Activated CD4-positive, alpha-beta T cell treated with anti-CD3 and anti-CD28 coated beads for 36 hours (primary cell): ENCODE results near the gene ADM2. TPM values are rescaled to one million over a fixed set of nuclear protein-coding genes. Genes with fewer than 3 reads are reported as not detected.

ENCODE experiments used
- ATAC-seq: fragments of 200-7000 bp; cut with Tn5 transposase; one replicate; pipeline ENCODE4 v1.10.0; 2021; ENCODE audit warnings: mild to moderate bottlenecking, moderate library complexity
- CTCF ChIA-PET: fragments of 350-600 bp; sonication (Branson Sonifier 250); formaldehyde crosslinking; loops from one replicate; lab custom pipeline; 2021; ENCODE audit warnings: antibody characterized with exemption; lab: Charles Lee
- POLR2A ChIA-PET: fragments of 350-600 bp; sonication (Branson Sonifier 250); formaldehyde crosslinking; loops from one replicate; lab custom pipeline; 2021; ENCODE audit warnings: antibody characterized with exemption, inconsistent platforms; lab: Charles Lee
- DNase-seq: peaks from one replicate; pipeline ENCODE4 v3.0.0-alpha.2; 2020
- H3K27ac Mint-ChIP-seq: one replicate; pipeline ENCODE4 v1.8.0; 2021; ENCODE audit warnings: mixed read lengths
- H3K27me3 Mint-ChIP-seq: one replicate; pipeline ENCODE4 v1.8.0; 2021; ENCODE audit warnings: mixed read lengths
- H3K36me3 Mint-ChIP-seq: one replicate; pipeline ENCODE4 v1.8.0; 2021; ENCODE audit warnings: low read depth, mixed read lengths
- H3K4me1 Mint-ChIP-seq: one replicate; pipeline ENCODE4 v1.8.0; 2021; ENCODE audit warnings: mixed read lengths
- H3K4me3 Mint-ChIP-seq: one replicate; pipeline ENCODE4 v1.8.0; 2021; ENCODE audit warnings: mild to moderate bottlenecking, moderate library complexity, mixed read lengths
- H3K9me3 Mint-ChIP-seq: one replicate; pipeline ENCODE4 v1.8.0; 2021; ENCODE audit warnings: low read depth, mixed read lengths
- intact Hi-C, 2 experiments: fragments of 100-400 bp; cut with DNase I in 1 of 2; cut with micrococcal nuclease in 1 of 2; formaldehyde crosslinking; loops; one replicate each; pipeline versions ENCODE4 v1.14.2 to v1.15.1; 2022 to 2024; cut with DNase I, micrococcal nuclease
- total RNA-seq, 2 experiments: library from RNA; stranded (reverse); gene quantifications; one replicate each; pipeline ENCODE4 v1.2.3, GENCODE V29; 2021

The ADM2 gene
- total RNA-seq, 2 experiments from 2014 or later: 7.5 to 7.9 TPM

DNA sequence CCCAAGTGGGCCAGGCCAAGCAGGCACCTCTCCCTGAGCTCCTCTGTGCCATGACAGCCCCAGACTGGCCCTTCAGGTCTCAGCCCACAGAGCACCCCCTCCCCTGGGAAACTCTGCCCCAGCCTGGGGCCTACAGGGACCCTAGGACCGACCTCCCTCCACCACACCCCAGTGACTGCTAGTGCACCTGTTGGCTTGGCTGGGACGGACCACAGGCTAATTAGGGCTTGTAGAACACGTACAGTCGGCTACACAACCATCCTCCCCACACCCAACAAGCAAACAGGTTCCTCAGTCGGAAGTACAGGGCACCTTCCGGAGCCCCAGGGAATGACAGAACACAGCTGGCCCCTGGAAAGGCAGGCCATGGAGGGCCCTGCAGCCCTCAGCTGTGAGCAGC, 10.9 kb upstream of the ADM2 start:
- peak overlapping the region; percentile 95 for H3K27ac Mint-ChIP-seq
- no peaks in the 10 kb centered on the region for H3K27me3 Mint-ChIP-seq
- peak overlapping the region; percentile 59 for H3K4me3 Mint-ChIP-seq
- DNase-seq: no peak
- no peaks in the 10 kb centered on the region for H3K9me3 Mint-ChIP-seq
- ChIA-PET POLR2A (interaction anchor here (0.6 to 1.6 kb wide), 6 partner anchors 37 to 290 kb away, joined by 3 to 10 read pairs (median 4); partner anchors contain the start of genes LMF2, NCAPH2 and SCO2), CTCF (interaction anchor here (1.0 to 3.4 kb wide), 4 partner anchors 20 to 55 kb away, joined by 3 to 14 read pairs (median 3); partner anchors contain the start of gene SCO2)
- H3K4me1 Mint-ChIP-seq: peaks cover 54% of the 10 kb centered on the region
- H3K36me3 Mint-ChIP-seq: peaks cover 17% of the 10 kb centered on the region
- ATAC-seq: no peak
- intact Hi-C loops: loop anchor here (1.0 to 5.0 kb wide), 6 partner anchors 11 to 283 kb away; partner anchors contain the start of genes ADM2 (in 1 of the 2), LMF2 (in 1 of the 2), NCAPH2 (in 1 of the 2) and TRABD (in 1 of the 2)

DNA sequence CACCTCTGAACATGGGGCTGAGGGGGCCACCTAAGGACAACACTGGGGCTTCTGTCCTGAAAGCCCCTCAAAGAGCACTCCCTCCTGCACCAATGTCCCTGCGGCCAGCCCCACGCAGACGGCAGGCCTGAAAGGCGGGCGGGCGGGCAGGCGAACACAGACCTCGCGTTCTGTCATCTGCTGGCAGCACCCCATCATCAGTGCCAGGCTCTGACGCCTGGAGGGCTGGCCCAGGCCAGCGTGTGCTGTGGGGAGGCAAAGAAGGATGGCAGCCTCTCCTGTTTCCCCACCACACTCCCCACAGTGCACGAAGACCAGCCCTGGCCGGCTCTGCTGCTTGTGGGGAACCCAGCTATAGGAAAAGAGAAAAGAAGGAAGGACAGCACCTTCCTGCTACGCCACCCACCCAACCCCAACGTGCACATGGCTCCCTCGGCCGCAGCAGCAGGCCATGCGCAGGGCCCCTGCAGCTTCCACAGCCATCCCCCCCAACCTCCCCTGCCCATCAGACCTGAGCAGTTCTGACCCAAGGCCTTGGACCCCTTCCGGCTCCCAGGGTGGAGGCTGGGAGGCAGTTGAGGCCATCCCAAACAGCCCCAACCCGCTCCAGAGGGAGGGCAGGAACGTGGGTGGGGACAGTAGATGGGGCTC, 10.0 kb upstream of the ADM2 start:
- no peak for DNase-seq
- ChIA-PET POLR2A (no interaction called here), CTCF (interaction anchor here (0.8 to 3.4 kb wide), 2 partner anchors 54 to 150 kb away, joined by 3 to 14 read pairs; partner anchors contain the start of gene SCO2)
- intact Hi-C loops: loop anchor here (2.0 to 5.0 kb wide), 2 partner anchors 37 to 284 kb away; partner anchors contain the start of genes NCAPH2 (in 1 of the 2) and TRABD (in 1 of the 2)
- Mint-ChIP-seq H3K9me3 (no peaks in the 10 kb centered on the region), H3K27me3 (no peaks in the 10 kb centered on the region), H3K4me1 (peaks cover 55% of the 10 kb centered on the region), H3K4me3 (peak overlapping the region; percentile 59), H3K36me3 (peaks cover 11% of the 10 kb centered on the region), H3K27ac (peak overlapping the region; percentile 95)
- no peak for ATAC-seq

DNA sequence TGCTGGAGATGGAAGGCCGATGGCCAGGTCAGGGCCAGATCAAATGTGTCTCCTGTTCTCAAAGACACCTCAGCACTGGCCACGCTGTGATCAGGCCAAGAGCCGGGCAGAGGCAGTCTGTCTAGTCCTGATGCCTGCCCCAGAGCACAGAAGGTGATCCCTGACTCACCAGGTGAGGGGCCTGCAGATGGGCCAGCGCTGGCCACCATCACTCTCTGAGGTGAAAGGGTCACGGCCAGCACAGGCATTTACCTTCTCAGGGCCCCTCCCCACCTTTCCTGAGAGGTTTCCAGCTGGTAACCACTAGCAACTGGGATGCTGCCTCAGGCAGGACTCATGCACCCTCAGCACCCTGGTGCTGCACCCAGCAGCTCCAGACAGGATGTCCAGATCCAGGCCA, 9.4 kb upstream of the ADM2 start:
- peaks cover 55% of the 10 kb centered on the region for H3K4me1 Mint-ChIP-seq
- DNase-seq (no peak), ATAC-seq (no peak)
- H3K27ac Mint-ChIP-seq: peak overlapping the region; percentile 95
- H3K27me3 Mint-ChIP-seq: no peaks in the 10 kb centered on the region
- peaks cover 5% of the 10 kb centered on the region for H3K36me3 Mint-ChIP-seq
- intact Hi-C loops: loop anchor here (2.0 to 5.0 kb wide), 2 partner anchors 37 to 285 kb away; partner anchors contain the start of genes NCAPH2 (in 1 of the 2) and TRABD (in 1 of the 2)
- ChIA-PET CTCF (interaction anchor here (0.6 to 3.4 kb wide), 6 partner anchors 19 to 323 kb away, joined by 3 to 14 read pairs (median 4); partner anchors contain the start of gene SCO2), POLR2A (no interaction called here)
- no peak overlapping the region for H3K4me3 Mint-ChIP-seq
- H3K9me3 Mint-ChIP-seq: no peaks in the 10 kb centered on the region

DNA sequence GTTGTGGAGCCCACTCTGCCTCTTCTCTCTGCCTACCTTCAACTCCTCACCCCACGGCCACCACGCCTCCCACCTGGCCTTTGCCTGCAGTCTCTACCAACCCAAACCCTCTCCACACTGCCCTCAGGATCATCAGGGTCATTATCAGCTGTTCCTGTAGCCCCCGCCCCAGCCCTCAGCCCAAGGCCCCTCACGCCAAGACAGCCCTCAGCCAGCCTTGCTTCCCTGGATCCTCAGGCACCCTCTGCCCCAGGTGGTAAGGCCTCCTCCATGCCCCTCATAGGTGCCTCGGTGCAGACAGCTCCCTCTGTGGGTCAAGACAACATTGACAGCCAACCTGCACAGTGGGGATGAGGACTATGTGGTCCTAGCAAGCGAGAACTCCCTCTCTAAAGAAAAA, 8.3 kb upstream of the ADM2 start:
- intact Hi-C loops: loop anchor here in 1 of 2 experiments (5.0 kb wide), 1 partner anchor 286 kb away; the partner anchor contains the start of gene TRABD
- Mint-ChIP-seq H3K27me3 (no peaks in the 10 kb centered on the region), H3K36me3 (peaks cover 4% of the 10 kb centered on the region), H3K27ac (peak overlapping the region; percentile 83), H3K9me3 (no peaks in the 10 kb centered on the region), H3K4me1 (peaks cover 55% of the 10 kb centered on the region), H3K4me3 (peak overlapping the region; percentile 89)
- ChIA-PET CTCF (interaction anchor here (0.9 to 1.7 kb wide), 6 partner anchors 20 to 53 kb away, joined by 3 to 6 read pairs (median 4); partner anchors contain the start of gene SCO2), POLR2A (interaction anchor here (0.7 kb wide), 1 partner anchor 53 kb away, joined by 3 read pairs; no protein-coding TSS in a partner anchor)
- DNase-seq (peak; percentile 70), ATAC-seq (peak; percentile 18)

DNA sequence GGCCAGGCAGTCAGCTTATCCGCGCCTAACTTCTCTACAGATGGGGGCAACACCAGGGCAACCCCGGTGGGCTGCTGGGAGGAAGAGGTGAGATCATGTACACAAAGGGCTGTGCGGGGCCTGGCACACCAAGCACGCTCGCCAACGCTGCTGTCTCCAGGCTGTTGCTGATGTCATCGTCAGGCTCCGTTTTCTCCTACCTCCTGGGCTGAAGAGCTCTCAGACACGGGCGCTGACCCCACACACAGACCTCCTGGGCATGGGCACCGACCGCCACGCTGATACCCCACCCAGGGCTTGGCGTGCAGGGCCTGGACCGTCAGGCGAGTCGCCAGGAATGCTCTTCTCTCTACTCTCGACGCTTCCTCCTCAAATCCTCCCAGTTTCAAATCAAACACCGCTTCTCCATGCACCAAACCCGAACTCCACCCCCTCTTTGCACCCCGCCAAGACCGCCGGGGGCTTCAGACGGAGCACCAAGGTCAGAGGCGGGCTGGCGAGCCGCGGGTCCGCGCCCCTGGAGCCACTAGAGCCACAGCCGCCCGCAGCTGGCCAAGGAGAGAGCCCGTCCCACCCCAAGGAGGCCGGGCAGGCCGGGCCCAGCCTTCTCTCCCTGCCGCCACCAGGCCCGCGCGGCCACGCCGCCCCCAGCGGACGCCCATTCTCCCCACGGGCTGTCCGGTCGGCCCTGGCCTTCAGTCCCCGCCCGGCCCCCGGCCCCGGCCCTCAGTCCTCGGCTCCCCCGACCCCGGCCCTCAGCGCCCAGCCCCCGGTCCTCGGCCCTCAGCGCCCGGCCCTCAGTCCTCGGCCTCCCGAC, 7.3 kb upstream of the ADM2 start:
- Mint-ChIP-seq H3K36me3 (peaks cover 2% of the 10 kb centered on the region), H3K27me3 (no peaks in the 10 kb centered on the region), H3K27ac (peak overlapping the region; percentile 83), H3K4me1 (peaks cover 48% of the 10 kb centered on the region), H3K4me3 (peak overlapping the region; percentile 89), H3K9me3 (no peaks in the 10 kb centered on the region)
- intact Hi-C loops: loop anchor here in 1 of 2 experiments (2.0 to 5.0 kb wide), 4 partner anchors 131 to 287 kb away; partner anchors contain the start of genes MAPK11, PPP6R2, TRABD and TUBGCP6
- DNase-seq: peak; percentile 75
- ChIA-PET CTCF (interaction anchor here (0.9 to 1.7 kb wide), 3 partner anchors 24 to 233 kb away, joined by 3 to 5 read pairs (median 4); partner anchors contain the start of gene SCO2), POLR2A (interaction anchor here (0.7 kb wide), 1 partner anchor 52 kb away, joined by 3 read pairs; no protein-coding TSS in a partner anchor)
- peak; percentile 9 for ATAC-seq

DNA sequence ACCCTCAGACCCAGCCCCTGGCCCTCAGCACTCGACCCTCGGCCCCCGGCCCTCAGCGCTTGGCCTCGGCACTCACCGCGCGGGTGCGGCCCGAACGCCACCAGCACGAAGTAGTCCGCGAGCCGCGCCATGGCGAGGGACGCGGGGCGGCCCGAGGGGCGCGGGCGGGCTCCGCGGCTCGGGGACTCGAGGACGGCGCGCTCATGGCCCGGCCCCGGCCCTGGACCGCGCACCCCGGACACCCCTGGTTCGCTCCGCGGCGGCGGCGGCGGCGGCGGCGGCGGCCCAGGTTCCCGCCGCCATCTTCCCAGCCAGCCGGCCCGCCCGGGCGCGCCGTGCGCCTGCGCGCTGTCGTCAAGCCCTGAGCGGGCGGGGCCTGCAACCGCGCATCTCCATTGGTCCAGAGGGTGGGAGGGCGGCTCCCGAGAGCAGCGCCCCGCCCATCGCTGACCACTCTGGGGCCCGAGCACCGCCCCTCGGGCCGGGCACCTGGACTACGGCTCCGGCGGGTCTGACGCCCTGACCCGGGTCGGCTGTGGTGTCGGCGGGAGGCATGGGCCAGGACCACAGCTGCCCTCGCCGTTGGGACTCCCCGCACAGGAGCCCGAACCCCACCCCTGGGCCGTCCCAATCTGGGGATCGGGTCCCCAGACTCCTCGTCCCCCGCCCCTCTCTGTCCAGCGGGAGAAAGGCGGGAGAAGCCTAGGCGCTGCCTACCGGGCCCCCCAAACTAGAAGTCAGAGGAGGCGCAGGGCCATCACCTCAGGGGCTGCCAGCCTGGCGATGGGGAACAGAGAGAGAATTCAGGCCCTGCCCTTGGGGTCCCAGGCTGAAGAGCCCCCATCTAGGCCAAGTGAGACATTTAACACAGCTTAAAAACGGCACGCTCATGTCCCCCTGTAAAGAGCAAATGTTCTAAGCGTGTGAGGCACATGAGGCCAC, 6.4 kb upstream of the ADM2 start, which contains the start of gene SBF1:
SBF1 (minus strand) TSS at position 326 of the 942 bp plus-strand sequence; CDS start at position 131, 195 bp downstream.
- ChIA-PET POLR2A (no interaction called here), CTCF (no interaction called here)
- intact Hi-C loops: loop anchor here in 1 of 2 experiments (1.0 to 5.0 kb wide), 8 partner anchors 32 to 288 kb away; partner anchors contain the start of genes CHKB, LMF2, MAPK11 and PPP6R2
- Mint-ChIP-seq H3K27me3 (peaks cover 3% of the 10 kb centered on the region), H3K36me3 (peaks cover 2% of the 10 kb centered on the region), H3K4me3 (peak within 1 kb of the TSS; percentile 89), H3K27ac (peak within 1 kb of the TSS; percentile 83), H3K9me3 (no peaks in the 10 kb centered on the region), H3K4me1 (peaks cover 42% of the 10 kb centered on the region)
- DNase-seq (peak; percentile 95), ATAC-seq (peak; percentile 78)

DNA sequence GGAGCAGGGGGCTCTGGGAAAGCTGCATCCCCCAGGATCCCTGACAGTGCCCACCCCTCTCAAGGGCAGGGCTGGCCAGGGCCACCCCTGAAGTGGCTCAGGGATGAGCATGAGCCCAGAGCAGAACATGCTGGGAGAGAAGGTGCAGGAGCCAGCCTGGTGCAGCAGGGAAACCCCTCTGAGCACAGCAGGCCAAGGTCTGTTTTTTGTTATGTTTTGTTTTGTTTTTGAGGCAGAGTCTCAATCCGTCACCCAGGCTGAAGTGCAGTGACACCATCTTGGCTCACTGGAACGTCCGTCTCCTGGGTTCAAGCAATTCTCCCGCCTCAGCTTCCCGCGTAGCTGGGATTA, 5.7 kb upstream of the ADM2 start:
- peak overlapping the region; percentile 51 for H3K27ac Mint-ChIP-seq
- H3K9me3 Mint-ChIP-seq: no peaks in the 10 kb centered on the region
- CTCF ChIA-PET: no interaction called here
- H3K4me1 Mint-ChIP-seq: peaks cover 35% of the 10 kb centered on the region
- H3K36me3 Mint-ChIP-seq: peaks cover 2% of the 10 kb centered on the region
- intact Hi-C loops: loop anchor here in 1 of 2 experiments (1.0 to 2.0 kb wide), 7 partner anchors 32 to 231 kb away; partner anchors contain the start of genes CHKB, LMF2, MAPK11 and PPP6R2
- no peak for DNase-seq
- POLR2A ChIA-PET: no interaction called here
- H3K27me3 Mint-ChIP-seq: peaks cover 8% of the 10 kb centered on the region
- ATAC-seq: no peak
- peak overlapping the region; percentile 48 for H3K4me3 Mint-ChIP-seq

DNA sequence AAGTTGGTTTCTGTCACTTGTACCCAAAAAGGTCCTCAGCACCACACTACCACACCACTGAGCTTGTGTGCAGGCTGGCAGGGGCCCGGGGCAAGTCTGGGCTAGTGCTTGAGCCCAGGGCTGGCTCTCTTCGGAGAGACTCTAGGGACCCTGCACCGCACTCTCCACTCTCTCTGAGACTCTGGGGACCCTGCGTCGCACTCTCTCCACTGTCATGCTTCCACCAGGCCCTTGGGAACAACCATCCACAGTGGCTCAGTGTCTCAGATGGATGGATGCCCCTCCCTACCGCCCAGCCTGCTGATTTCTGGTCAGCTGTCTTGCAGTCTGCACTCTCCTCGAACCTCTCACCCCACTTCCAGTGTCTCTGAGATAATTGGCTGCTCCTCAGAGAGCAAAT, 4.5 kb upstream of the ADM2 start:
- H3K4me1 Mint-ChIP-seq: peaks cover 23% of the 10 kb centered on the region
- intact Hi-C loops: no loop called here
- no peaks in the 10 kb centered on the region for H3K9me3 Mint-ChIP-seq
- no peak overlapping the region for H3K27ac Mint-ChIP-seq
- POLR2A ChIA-PET: no interaction called here
- H3K4me3 Mint-ChIP-seq: no peak overlapping the region
- peaks cover 8% of the 10 kb centered on the region for H3K27me3 Mint-ChIP-seq
- DNase-seq (no peak), ATAC-seq (no peak)
- CTCF ChIA-PET: no interaction called here
- H3K36me3 Mint-ChIP-seq: peaks cover 2% of the 10 kb centered on the region

DNA sequence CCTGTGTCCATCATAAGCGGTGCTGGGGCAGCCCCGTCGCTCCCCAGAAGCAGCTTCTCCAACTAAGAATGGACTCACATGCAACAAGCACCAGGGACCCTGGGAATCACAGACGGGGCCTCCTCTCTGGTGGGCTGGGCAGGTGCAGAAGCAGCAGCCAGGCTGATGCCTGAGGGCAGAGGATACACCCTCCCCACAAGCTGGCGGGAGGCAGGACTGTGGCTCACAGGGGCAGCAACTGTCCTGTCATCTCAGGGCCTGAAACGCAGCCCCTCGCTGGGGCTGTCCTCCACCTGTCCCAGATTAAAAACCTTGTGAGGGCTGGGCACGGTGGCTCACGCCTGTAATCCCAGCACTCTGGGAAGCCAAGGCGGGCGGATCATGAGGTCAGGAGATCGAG, 3.4 kb upstream of the ADM2 start:
- H3K27me3 Mint-ChIP-seq: peaks cover 8% of the 10 kb centered on the region
- H3K9me3 Mint-ChIP-seq: no peaks in the 10 kb centered on the region
- peaks cover 12% of the 10 kb centered on the region for H3K4me1 Mint-ChIP-seq
- intact Hi-C loops: no loop called here
- peaks cover 2% of the 10 kb centered on the region for H3K36me3 Mint-ChIP-seq
- ChIA-PET POLR2A (no interaction called here), CTCF (no interaction called here)
- DNase-seq: no peak
- H3K27ac Mint-ChIP-seq: no peak overlapping the region
- no peak for ATAC-seq
- no peak overlapping the region for H3K4me3 Mint-ChIP-seq

DNA sequence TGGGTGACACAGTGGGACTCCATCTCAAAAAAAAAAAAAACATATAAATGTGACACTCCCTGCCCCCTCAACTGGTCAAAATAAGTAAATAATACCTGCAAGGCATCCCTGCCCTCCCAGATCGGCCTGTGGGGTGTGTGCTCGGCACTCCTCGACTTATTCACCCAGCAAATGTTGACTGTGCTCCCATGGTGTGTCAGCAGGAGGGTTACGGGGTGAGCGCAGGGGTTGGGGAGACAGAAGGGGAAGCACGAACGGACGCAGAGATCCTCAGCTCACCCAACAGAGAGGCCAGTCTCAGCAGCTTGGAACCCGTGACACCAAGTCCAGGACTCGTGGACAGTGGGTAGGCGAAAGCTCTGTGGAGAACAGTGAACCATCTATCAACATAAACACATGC, 1.6 kb upstream of the ADM2 start:
- DNase-seq (no peak), ATAC-seq (no peak)
- intact Hi-C loops: loop anchor here in 1 of 2 experiments (2.0 kb wide), 1 partner anchor 229 kb away; the partner anchor contains the start of gene HDAC10
- ChIA-PET CTCF (interaction anchor here (1.0 to 2.8 kb wide), 2 partner anchors 18 to 22 kb away, joined by 4 to 8 read pairs; no protein-coding TSS in a partner anchor), POLR2A (no interaction called here)
- Mint-ChIP-seq H3K4me1 (peaks cover 2% of the 10 kb centered on the region), H3K27me3 (peaks cover 8% of the 10 kb centered on the region), H3K36me3 (no peaks in the 10 kb centered on the region), H3K9me3 (no peaks in the 10 kb centered on the region), H3K4me3 (peak overlapping the region; percentile 64), H3K27ac (no peak overlapping the region)
